ENCODE measurements around the gene DNAH11. TPM values are rescaled to one million over a fixed set of nuclear protein-coding genes. Genes with fewer than 3 reads are reported as not detected.
"Not testable (repeated sequence)": the region's sequence is repeated elsewhere in the genome, so short reads cannot be mapped to it uniquely, and the experiment has no call there.

The DNAH11 gene
- polyA plus RNA-seq, 3 donors: 1.9 to 3.3 (median 1.9) TPM

GRCh38 chr7:21717323-21717722 is 174.5 kb downstream of the DNAH11 start:
- no peak for DNase-seq

- DNase-seq: no peak
Observed at GRCh38 chr7:21718391-21718790, 175.6 kb downstream of the DNAH11 start.

GRCh38 chr7:21719846-21720245 is 177.0 kb downstream of the DNAH11 start:
- no peak for DNase-seq

- DNase-seq: no peak
Observed at GRCh38 chr7:21722371-21722770, 179.5 kb downstream of the DNAH11 start.

- DNase-seq: no peak
Observed at GRCh38 chr7:21724562-21724961, 181.7 kb downstream of the DNAH11 start.

- no peak for DNase-seq
Observed at GRCh38 chr7:21730399-21730798, 187.6 kb downstream of the DNAH11 start.

- no peak for DNase-seq
Observed at GRCh38 chr7:21731977-21732376, 189.1 kb downstream of the DNAH11 start.

- not testable (repeated sequence) for DNase-seq
Observed at GRCh38 chr7:21732956-21733355, 190.1 kb downstream of the DNAH11 start.

GRCh38 chr7:21733837-21734236 is 191.0 kb downstream of the DNAH11 start:
- DNase-seq: no peak

GRCh38 chr7:21743493-21743892 is 200.7 kb downstream of the DNAH11 start:
- DNase-seq: no peak

- DNase-seq: peak; percentile 19
Observed at GRCh38 chr7:21746949-21747348, 204.1 kb downstream of the DNAH11 start.

- peak; percentile 24 for DNase-seq
Observed at GRCh38 chr7:21747806-21748205, 205.0 kb downstream of the DNAH11 start.

- no peak for DNase-seq
Observed at GRCh38 chr7:21749378-21749777, 206.5 kb downstream of the DNAH11 start.

- no peak for DNase-seq
Observed at GRCh38 chr7:21753071-21753470, 210.2 kb downstream of the DNAH11 start.

GRCh38 chr7:21754963-21755362 is 212.1 kb downstream of the DNAH11 start:
- no peak for DNase-seq

- no peak for DNase-seq
Observed at GRCh38 chr7:21757537-21758282, 214.9 kb downstream of the DNAH11 start.

GRCh38 chr7:21758286-21758685 is 215.4 kb downstream of the DNAH11 start:
- no peak for DNase-seq

GRCh38 chr7:21762469-21762868 is 219.6 kb downstream of the DNAH11 start:
- no peak for DNase-seq

- DNase-seq: no peak
Observed at GRCh38 chr7:21763818-21764217, 221.0 kb downstream of the DNAH11 start.

GRCh38 chr7:21766218-21766617 is 223.4 kb downstream of the DNAH11 start:
- DNase-seq: no peak

GRCh38 chr7:21767300-21767900 is 224.6 kb downstream of the DNAH11 start:
- DNase-seq: peak; percentile 82

- DNase-seq: no peak
Observed at GRCh38 chr7:21768279-21768678, 225.4 kb downstream of the DNAH11 start.

- no peak for DNase-seq
Observed at GRCh38 chr7:21771266-21771665, 228.4 kb downstream of the DNAH11 start.
